ENCODE measurements around the gene ALKAL2. TPM values are rescaled to one million over a fixed set of nuclear protein-coding genes. Genes with fewer than 3 reads are reported as not detected.

The ALKAL2 gene
- total and polyA plus RNA-seq, 7 donors, result 0.33 to 8.4 (median 2.7) TPM

GRCh38 chr2:280650-281110, 7.2 kb downstream of the ALKAL2 start:
- Histone ChIP-seq H3K4me3 (no peak overlapping the region), H3K27me3 (no peaks in the 10 kb centered on the region), H3K4me1 (no peaks in the 10 kb centered on the region), H3K9me3 (no peaks in the 10 kb centered on the region), H3K27ac (no peak overlapping the region), H3K36me3 (peaks cover 9 to 77% (median 19%) of the 10 kb centered on the region in 4 donors)
- DNase-seq, result no peak
- TF ChIP-seq EP300 (IDR thresholded peaks at IDR 0.05) (no peak), CTCF (IDR thresholded peaks at IDR 0.05) (no peak), POLR2AphosphoS5 (IDR thresholded peaks at IDR 0.05) (no peak), POLR2A (IDR thresholded peaks at IDR 0.05) (no peak)
- WGBS, 2 donors, result 85 to 86% methylated on average over 7 of the region's 7 CpGs
- intact Hi-C loops (cut with DNase I), result no loop called here

GRCh38 chr2:279956-280649, 7.8 kb downstream of the ALKAL2 start:
- H3K27ac ChIP-seq, result no peak overlapping the region
- H3K4me3 ChIP-seq, result no peak overlapping the region
- no peak for DNase-seq
- H3K27me3 ChIP-seq, result no peaks in the 10 kb centered on the region
- no peaks in the 10 kb centered on the region for H3K9me3 ChIP-seq
- TF ChIP-seq POLR2AphosphoS5 (IDR thresholded peaks at IDR 0.05) (no peak), CTCF (IDR thresholded peaks at IDR 0.05) (no peak), EP300 (IDR thresholded peaks at IDR 0.05) (no peak), POLR2A (IDR thresholded peaks at IDR 0.05) (no peak)
- H3K4me1 ChIP-seq, result no peaks in the 10 kb centered on the region
- intact Hi-C loops (cut with DNase I), result no loop called here
- WGBS, 2 donors, result 86 to 92% methylated on average over 4 of the region's 4 CpGs
- peaks cover 9 to 81% (median 20%) of the 10 kb centered on the region in 4 donors for H3K36me3 ChIP-seq

GRCh38 chr2:279366-279765, 8.5 kb downstream of the ALKAL2 start:
- TF ChIP-seq EP300 (IDR thresholded peaks at IDR 0.05), result no peak
- TF ChIP-seq CTCF (IDR thresholded peaks at IDR 0.05), result no peak
- no peak for TF ChIP-seq POLR2AphosphoS5 (IDR thresholded peaks at IDR 0.05)
- no peak for TF ChIP-seq POLR2A (IDR thresholded peaks at IDR 0.05)
- intact Hi-C loops (cut with DNase I), result no loop called here
- H3K36me3 ChIP-seq, result peaks cover 9 to 81% (median 23%) of the 10 kb centered on the region in 4 donors
- H3K9me3 ChIP-seq, result no peaks in the 10 kb centered on the region
- no peaks in the 10 kb centered on the region for H3K27me3 ChIP-seq
- WGBS, 2 donors, result 73 to 85% methylated on average over 4 of the region's 4 CpGs
- H3K4me3 ChIP-seq, result no peak overlapping the region
- DNase-seq, result no peak
- H3K4me1 ChIP-seq, result no peaks in the 10 kb centered on the region
- H3K27ac ChIP-seq, result no peak overlapping the region

- Histone ChIP-seq H3K4me3 (no peak overlapping the region), H3K4me1 (no peaks in the 10 kb centered on the region), H3K27me3 (no peaks in the 10 kb centered on the region), H3K36me3 (peaks cover 9 to 81% (median 24%) of the 10 kb centered on the region in 4 donors), H3K27ac (no peak overlapping the region), H3K9me3 (no peaks in the 10 kb centered on the region)
- TF ChIP-seq EP300 (IDR thresholded peaks at IDR 0.05) (no peak), POLR2AphosphoS5 (IDR thresholded peaks at IDR 0.05) (no peak), POLR2A (IDR thresholded peaks at IDR 0.05) (no peak), CTCF (IDR thresholded peaks at IDR 0.05) (no peak)
- DNase-seq, result no peak
- intact Hi-C loops (cut with DNase I), result no loop called here
- WGBS, 2 donors, result 87 to 92% methylated on average over 4 of the region's 4 CpGs
Observed at GRCh38 chr2:278927-279320, 9.0 kb downstream of the ALKAL2 start.

Measured in sigmoid colon (tissue), 7 donors.